ENCODE results near the gene ASCC3. TPM values are rescaled to one million over a fixed set of nuclear protein-coding genes. Genes with fewer than 3 reads are reported as not detected.

The ASCC3 gene
- total RNA-seq, 1 experiment from 2014 or later = 40.5 TPM

DNA sequence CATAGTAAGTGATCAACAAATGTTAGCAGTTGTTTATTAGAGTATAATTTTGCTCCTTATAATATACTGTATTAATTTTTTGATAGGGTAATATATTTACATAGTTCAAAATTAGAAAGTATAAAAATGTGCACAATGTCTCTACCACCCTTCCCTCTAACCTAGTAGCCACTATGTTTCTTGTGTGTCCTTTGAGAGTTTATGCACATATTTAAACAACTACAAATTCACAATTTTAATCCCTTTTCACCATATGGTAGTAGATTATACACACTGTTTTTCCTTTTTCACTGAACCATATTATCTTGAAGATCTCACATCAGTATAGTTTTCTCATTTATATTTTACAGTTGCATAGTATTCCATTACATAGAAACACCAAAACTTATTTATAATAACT lies 194.9 kb downstream of the ASCC3 start:
- Histone ChIP-seq H3K9ac (ENCODE audit: low read length) (no peak overlapping the region), H3K4me2 (ENCODE audit: low read length) (no peak overlapping the region), H3K27me3 (ENCODE audit: insufficient read depth, low read length) (no peaks in the 10 kb centered on the region), H4K20me1 (ENCODE audit: insufficient read depth) (no peaks in the 10 kb centered on the region), H3K27ac (ENCODE audit: low read depth, low read length) (no peak overlapping the region), H3K9me2 (ENCODE audit: insufficient read depth) (no peaks in the 10 kb centered on the region), H3K36me3 (ENCODE audit: control insufficient read depth in 1 of 2, insufficient read depth in 2 of 2, low read length in 2 of 2) (no peaks in the 10 kb centered on the region), H3K79me2 (ENCODE audit: insufficient read depth, low read length) (no peaks in the 10 kb centered on the region), H2AFZ (ENCODE audit: low read depth, low read length, poor library complexity, severe bottlenecking) (no peak overlapping the region), H3K4me3 (replicated peaks in 1 of 2; ENCODE audit: low read depth in 1 of 2, low read length in 2 of 2) (no peak overlapping the region), H3K9me3 (ENCODE audit: control insufficient read depth in 1 of 2, insufficient read depth in 1 of 2, low read depth in 1 of 2, low read length in 2 of 2) (no peaks in the 10 kb centered on the region), H3K4me1 (ENCODE audit: control insufficient read depth in 1 of 2, insufficient read depth in 2 of 2, low read length in 2 of 2) (no peaks in the 10 kb centered on the region)
- ATAC-seq (no peak), DNase-seq (ENCODE audit: low read depth, low spot score) (no peak)
- intact Hi-C loops (cut with micrococcal nuclease) = no loop called here
- POLR2A ChIA-PET = no interaction called here
- CTCF ChIA-PET = no interaction called here
- no TSS peak for BruUV-seq (replicated peaks)
- RAD21 ChIA-PET (ENCODE audit: low non-redundant PET in 1 of 2, low total read pairs in 2 of 2, uncharacterized antibody in 2 of 2, unreplicated experiment in 2 of 2) = no interaction called here
- no peak for TF ChIP-seq SIN3A (IDR thresholded peaks at IDR 0.05; ENCODE audit: low read depth)
- no peak for TF ChIP-seq EZH2phosphoT487 (IDR thresholded peaks at IDR 0.05; ENCODE audit: borderline replicate concordance)
- TF ChIP-seq EGR1 (IDR thresholded peaks at IDR 0.05; ENCODE audit: low read depth) = no peak
- TF ChIP-seq POLR2A (IDR thresholded peaks at IDR 0.05; ENCODE audit: borderline replicate concordance, extremely low read depth, insufficient read depth, insufficient read length) = no peak
- TF ChIP-seq, protein P1, sequence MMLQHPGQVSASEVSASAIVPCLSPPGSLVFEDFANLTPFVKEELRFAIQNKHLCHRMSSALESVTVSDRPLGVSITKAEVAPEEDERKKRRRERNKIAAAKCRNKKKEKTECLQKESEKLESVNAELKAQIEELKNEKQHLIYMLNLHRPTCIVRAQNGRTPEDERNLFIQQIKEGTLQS (IDR thresholded peaks at IDR 0.05) = no peak
- TF ChIP-seq CEBPB (IDR thresholded peaks at IDR 0.05; ENCODE audit: low read depth) = no peak

DNA sequence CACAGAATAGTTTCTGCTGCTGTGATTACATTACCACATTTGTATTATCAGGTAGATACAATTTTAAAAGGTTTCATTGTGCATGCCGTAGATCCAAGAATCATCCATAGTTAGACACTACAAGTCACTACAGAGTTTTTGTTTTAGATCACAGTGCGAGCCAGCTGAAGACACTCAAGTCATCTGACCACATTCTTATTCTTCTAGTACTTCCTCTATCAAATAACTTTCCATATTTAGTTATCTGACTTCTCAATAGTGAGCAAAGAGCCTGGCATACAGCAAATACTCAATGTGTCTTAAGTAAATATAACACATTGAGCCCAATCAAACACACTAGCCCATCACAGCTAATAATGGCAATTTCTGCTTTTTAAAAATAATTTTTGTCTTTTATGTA lies 195.4 kb downstream of the ASCC3 start:
- H3K36me3 ChIP-seq (ENCODE audit: control insufficient read depth in 1 of 2, insufficient read depth in 2 of 2, low read length in 2 of 2) = no peaks in the 10 kb centered on the region
- DNase-seq (ENCODE audit: low read depth, low spot score) (no peak), ATAC-seq (no peak)
- H3K79me2 ChIP-seq (ENCODE audit: insufficient read depth, low read length) = no peaks in the 10 kb centered on the region
- no peaks in the 10 kb centered on the region for H3K9me3 ChIP-seq (ENCODE audit: control insufficient read depth in 1 of 2, insufficient read depth in 1 of 2, low read depth in 1 of 2, low read length in 2 of 2)
- ChIA-PET CTCF (interaction anchor here (1.1 kb wide), 1 partner anchor 22 kb away, joined by 3 read pairs; no protein-coding TSS in a partner anchor), RAD21 (ENCODE audit: low non-redundant PET in 1 of 2, low total read pairs in 2 of 2, uncharacterized antibody in 2 of 2, unreplicated experiment in 2 of 2) (no interaction called here), POLR2A (no interaction called here)
- H3K9me2 ChIP-seq (ENCODE audit: insufficient read depth) = no peaks in the 10 kb centered on the region
- no TSS peak for BruUV-seq (replicated peaks)
- H3K27me3 ChIP-seq (ENCODE audit: insufficient read depth, low read length) = no peaks in the 10 kb centered on the region
- H3K27ac ChIP-seq (ENCODE audit: low read depth, low read length) = no peak overlapping the region
- no peak overlapping the region for H3K4me3 ChIP-seq (replicated peaks in 1 of 2; ENCODE audit: low read depth in 1 of 2, low read length in 2 of 2)
- no peaks in the 10 kb centered on the region for H3K4me1 ChIP-seq (ENCODE audit: control insufficient read depth in 1 of 2, insufficient read depth in 2 of 2, low read length in 2 of 2)
- intact Hi-C loops (cut with micrococcal nuclease) = no loop called here
- H3K9ac ChIP-seq (ENCODE audit: low read length) = no peak overlapping the region
- H3K4me2 ChIP-seq (ENCODE audit: low read length) = no peak overlapping the region
- no peaks in the 10 kb centered on the region for H4K20me1 ChIP-seq (ENCODE audit: insufficient read depth)
- H2AFZ ChIP-seq (ENCODE audit: low read depth, low read length, poor library complexity, severe bottlenecking) = no peak overlapping the region
- TF ChIP-seq, protein P2, sequence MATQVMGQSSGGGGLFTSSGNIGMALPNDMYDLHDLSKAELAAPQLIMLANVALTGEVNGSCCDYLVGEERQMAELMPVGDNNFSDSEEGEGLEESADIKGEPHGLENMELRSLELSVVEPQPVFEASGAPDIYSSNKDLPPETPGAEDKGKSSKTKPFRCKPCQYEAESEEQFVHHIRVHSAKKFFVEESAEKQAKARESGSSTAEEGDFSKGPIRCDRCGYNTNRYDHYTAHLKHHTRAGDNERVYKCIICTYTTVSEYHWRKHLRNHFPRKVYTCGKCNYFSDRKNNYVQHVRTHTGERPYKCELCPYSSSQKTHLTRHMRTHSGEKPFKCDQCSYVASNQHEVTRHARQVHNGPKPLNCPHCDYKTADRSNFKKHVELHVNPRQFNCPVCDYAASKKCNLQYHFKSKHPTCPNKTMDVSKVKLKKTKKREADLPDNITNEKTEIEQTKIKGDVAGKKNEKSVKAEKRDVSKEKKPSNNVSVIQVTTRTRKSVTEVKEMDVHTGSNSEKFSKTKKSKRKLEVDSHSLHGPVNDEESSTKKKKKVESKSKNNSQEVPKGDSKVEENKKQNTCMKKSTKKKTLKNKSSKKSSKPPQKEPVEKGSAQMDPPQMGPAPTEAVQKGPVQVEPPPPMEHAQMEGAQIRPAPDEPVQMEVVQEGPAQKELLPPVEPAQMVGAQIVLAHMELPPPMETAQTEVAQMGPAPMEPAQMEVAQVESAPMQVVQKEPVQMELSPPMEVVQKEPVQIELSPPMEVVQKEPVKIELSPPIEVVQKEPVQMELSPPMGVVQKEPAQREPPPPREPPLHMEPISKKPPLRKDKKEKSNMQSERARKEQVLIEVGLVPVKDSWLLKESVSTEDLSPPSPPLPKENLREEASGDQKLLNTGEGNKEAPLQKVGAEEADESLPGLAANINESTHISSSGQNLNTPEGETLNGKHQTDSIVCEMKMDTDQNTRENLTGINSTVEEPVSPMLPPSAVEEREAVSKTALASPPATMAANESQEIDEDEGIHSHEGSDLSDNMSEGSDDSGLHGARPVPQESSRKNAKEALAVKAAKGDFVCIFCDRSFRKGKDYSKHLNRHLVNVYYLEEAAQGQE (IDR thresholded peaks at IDR 0.05; ENCODE audit: low read depth) = no peak
- TF ChIP-seq ELF1 (IDR thresholded peaks at IDR 0.05; ENCODE audit: borderline replicate concordance, low read depth) (no peak), CBX3 (IDR thresholded peaks at IDR 0.05; ENCODE audit: low read depth) (no peak), ZNF274 (IDR thresholded peaks at IDR 0.05; ENCODE audit: low read depth, low read length) (no peak), EGR1 (IDR thresholded peaks at IDR 0.05; ENCODE audit: low read depth) (no peak), TCF7L2 (IDR thresholded peaks at IDR 0.05; ENCODE audit: borderline replicate concordance, extremely low read depth, insufficient read depth, insufficient read length) (no peak), SRF (IDR thresholded peaks at IDR 0.05; ENCODE audit: low read depth) (no peak), JUND (IDR thresholded peaks at IDR 0.05) (no peak), ZFX (IDR thresholded peaks at IDR 0.05) (no peak), SIN3A (IDR thresholded peaks at IDR 0.05; ENCODE audit: low read depth) (no peak), SP1 (IDR thresholded peaks at IDR 0.05; ENCODE audit: low read depth) (no peak), YY1 (IDR thresholded peaks at IDR 0.05; ENCODE audit: extremely low read depth, insufficient replicate concordance, low read depth, low read length) (no peak)
- TF ChIP-seq, protein P3, sequence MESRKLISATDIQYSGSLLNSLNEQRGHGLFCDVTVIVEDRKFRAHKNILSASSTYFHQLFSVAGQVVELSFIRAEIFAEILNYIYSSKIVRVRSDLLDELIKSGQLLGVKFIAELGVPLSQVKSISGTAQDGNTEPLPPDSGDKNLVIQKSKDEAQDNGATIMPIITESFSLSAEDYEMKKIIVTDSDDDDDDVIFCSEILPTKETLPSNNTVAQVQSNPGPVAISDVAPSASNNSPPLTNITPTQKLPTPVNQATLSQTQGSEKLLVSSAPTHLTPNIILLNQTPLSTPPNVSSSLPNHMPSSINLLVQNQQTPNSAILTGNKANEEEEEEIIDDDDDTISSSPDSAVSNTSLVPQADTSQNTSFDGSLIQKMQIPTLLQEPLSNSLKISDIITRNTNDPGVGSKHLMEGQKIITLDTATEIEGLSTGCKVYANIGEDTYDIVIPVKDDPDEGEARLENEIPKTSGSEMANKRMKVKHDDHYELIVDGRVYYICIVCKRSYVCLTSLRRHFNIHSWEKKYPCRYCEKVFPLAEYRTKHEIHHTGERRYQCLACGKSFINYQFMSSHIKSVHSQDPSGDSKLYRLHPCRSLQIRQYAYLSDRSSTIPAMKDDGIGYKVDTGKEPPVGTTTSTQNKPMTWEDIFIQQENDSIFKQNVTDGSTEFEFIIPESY (IDR thresholded peaks at IDR 0.05; ENCODE audit: extremely low read depth, insufficient replicate concordance, low read length) = no peak
- TF ChIP-seq, protein P1 (IDR thresholded peaks at IDR 0.05) = no peak

All from HCT116 (cell line).